Tibial nerve (tissue), 4 donors: ENCODE measurements around the gene ACAD9. TPM values are rescaled to one million over a fixed set of nuclear protein-coding genes. Genes with fewer than 3 reads are reported as not detected.
"Not testable (repeated sequence)": the region's sequence is repeated elsewhere in the genome, so short reads cannot be mapped to it uniquely, and the experiment has no call there.

Source experiments
- DNase-seq, 2 donors: peaks; one replicate each; pipeline ENCODE4 v3.0.0-alpha.2; 2019; ENCODE audit warnings: low spot score in 2 of 2
- H3K27ac ChIP-seq, 4 donors: fragments of 200-600 bp; sonication (generic) in 3 of 4; one replicate each; pipeline ENCODE4 v1.5.1; 2017 to 2019; ENCODE audit warnings: mild to moderate bottlenecking in 1 of 4
- H3K27me3 ChIP-seq, 2 donors: fragments of 200-600 bp; sonication (generic) in 1 of 2; one replicate each; pipeline versions ENCODE4 v1.5.1 to v1.6.0; 2017 to 2019
- H3K36me3 ChIP-seq, 3 donors: fragments of 200-600 bp; sonication (generic); one replicate each; pipeline ENCODE4 v1.5.1; 2018 to 2019
- H3K4me1 ChIP-seq, 4 donors: fragments of 200-600 bp; sonication (generic) in 3 of 4; one replicate each; pipeline ENCODE4 v1.5.1; 2017 to 2019
- H3K4me3 ChIP-seq, 4 donors: fragments of 200-600 bp; sonication (generic) in 3 of 4; one replicate each; pipeline ENCODE4 v1.5.1; 2017 to 2019; ENCODE audit warnings: mild to moderate bottlenecking in 1 of 4, moderate library complexity in 1 of 4
- H3K9me3 ChIP-seq, 4 donors: fragments of 200-600 bp; sonication (generic) in 3 of 4; one replicate each; pipeline ENCODE4 v1.5.1; 2017 to 2019
- EP300 ChIP-seq, 2 donors: sonication (generic); formaldehyde crosslinking; IDR thresholded peaks; one replicate each; pipeline ENCODE4 v1.6.1; 2017; ENCODE audit warnings: antibody characterized with exemption in 2 of 2, mild to moderate bottlenecking in 1 of 2
- POLR2A ChIP-seq, 2 donors: fragments of 450-650 bp; IDR thresholded peaks; one replicate each; pipeline ENCODE4 v1.6.1; 2017; ENCODE audit warnings: antibody characterized with exemption in 2 of 2, mild to moderate bottlenecking in 2 of 2, moderate library complexity in 2 of 2
- WGBS, 2 donors: methylation state at CpG; one replicate each; pipeline ENCODE4 v1.1.5; 2018; 5-methylcytosine and 5-hydroxymethylcytosine counted together
- total RNA-seq, 4 donors: library from RNA; depleted of rRNA; stranded (reverse); fragments of >200 nt; gene quantifications; one replicate each; pipeline ENCODE4 v1.1.0, GENCODE V29; 2016
- TF ChIP-seq, protein P1 (sequence below), 5 experiments: fragments of 200-600 bp in 3 of 5; fragments of 450-650 bp in 2 of 5; sonication (generic) in 3 of 5; IDR thresholded peaks; one replicate each; pipeline ENCODE4 v1.5.1; 2016 to 2019; ENCODE audit warnings: antibody characterized with exemption in 5 of 5, mild to moderate bottlenecking in 3 of 5, moderate library complexity in 2 of 5

The ACAD9 gene
- total RNA-seq, 4 donors from 2014 or later = 49.6 to 81.9 (median 63.7) TPM

DNA sequence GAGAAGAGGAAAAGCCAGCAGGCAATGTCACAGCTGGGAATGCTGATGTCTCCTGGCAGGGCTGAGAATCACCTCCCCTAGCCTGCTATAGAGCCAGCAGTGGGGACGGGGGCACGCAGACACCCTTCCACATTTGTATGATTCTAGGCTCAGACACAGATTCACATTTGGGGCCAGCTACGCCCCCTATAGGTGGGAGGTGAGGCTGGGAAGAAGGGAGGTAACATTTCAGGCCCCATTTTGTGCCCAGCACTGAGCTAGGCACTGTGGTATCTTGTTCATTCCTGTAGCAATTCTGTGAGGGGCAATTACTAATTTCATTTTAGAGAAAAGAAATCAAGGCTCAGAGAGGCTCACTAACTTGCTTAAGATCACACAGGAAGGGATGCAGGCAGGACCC is 15.9 kb upstream of the ACAD9 start:
- H3K27me3 ChIP-seq = no peaks in the 10 kb centered on the region
- H3K4me3 ChIP-seq = no peak overlapping the region

DNA sequence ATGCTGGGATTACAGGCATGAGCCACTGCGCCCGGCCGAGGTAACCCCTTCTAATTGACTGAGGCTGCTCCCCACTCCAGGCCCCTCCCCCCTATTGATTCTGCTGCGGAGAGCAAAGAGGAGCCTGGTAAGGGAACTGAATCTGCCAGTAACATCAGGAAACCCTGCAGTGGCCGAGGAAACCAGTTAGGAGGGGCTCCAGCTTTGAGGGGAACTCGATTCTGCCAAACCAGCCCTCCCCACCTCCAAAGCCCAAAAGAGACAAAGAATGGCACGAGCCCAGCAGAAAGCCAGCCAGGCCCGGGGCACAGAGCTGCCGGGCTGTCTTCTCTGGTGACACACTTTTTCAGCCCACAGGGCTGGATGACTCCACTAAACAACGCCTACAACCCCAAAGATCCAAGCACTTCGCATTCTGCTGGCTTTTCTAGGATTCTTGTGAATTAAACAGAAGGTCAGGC is 15.0 kb upstream of the ACAD9 start:
- H3K4me3 ChIP-seq = no peak overlapping the region
- H3K36me3 ChIP-seq = peaks cover 0 to 4% (median 0%) of the 10 kb centered on the region in 3 donors
- H3K9me3 ChIP-seq = peaks cover 0 to 18% (median 2%) of the 10 kb centered on the region in 4 donors
- H3K27me3 ChIP-seq = no peaks in the 10 kb centered on the region
- peak overlapping the region in 2 of 4 donors; percentile 55 to 71 for H3K27ac ChIP-seq
- TF ChIP-seq, protein P1, sequence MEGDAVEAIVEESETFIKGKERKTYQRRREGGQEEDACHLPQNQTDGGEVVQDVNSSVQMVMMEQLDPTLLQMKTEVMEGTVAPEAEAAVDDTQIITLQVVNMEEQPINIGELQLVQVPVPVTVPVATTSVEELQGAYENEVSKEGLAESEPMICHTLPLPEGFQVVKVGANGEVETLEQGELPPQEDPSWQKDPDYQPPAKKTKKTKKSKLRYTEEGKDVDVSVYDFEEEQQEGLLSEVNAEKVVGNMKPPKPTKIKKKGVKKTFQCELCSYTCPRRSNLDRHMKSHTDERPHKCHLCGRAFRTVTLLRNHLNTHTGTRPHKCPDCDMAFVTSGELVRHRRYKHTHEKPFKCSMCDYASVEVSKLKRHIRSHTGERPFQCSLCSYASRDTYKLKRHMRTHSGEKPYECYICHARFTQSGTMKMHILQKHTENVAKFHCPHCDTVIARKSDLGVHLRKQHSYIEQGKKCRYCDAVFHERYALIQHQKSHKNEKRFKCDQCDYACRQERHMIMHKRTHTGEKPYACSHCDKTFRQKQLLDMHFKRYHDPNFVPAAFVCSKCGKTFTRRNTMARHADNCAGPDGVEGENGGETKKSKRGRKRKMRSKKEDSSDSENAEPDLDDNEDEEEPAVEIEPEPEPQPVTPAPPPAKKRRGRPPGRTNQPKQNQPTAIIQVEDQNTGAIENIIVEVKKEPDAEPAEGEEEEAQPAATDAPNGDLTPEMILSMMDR (IDR thresholded peaks at IDR 0.05) = no peak
- TF ChIP-seq POLR2A (IDR thresholded peaks at IDR 0.05) (no peak), EP300 (IDR thresholded peaks at IDR 0.05) (no peak)
- H3K4me1 ChIP-seq = peaks cover 0 to 26% (median 8%) of the 10 kb centered on the region in 4 donors
- no peak for DNase-seq
- WGBS, 2 donors = 25 to 40% methylated on average over 10 to 11 of the region's 11 CpGs

More for the DNA sequence above, 15.9 kb upstream of the ACAD9 start:
- no peak overlapping the region for H3K27ac ChIP-seq
- no peak for TF ChIP-seq POLR2A (IDR thresholded peaks at IDR 0.05)
- TF ChIP-seq, protein P1 (IDR thresholded peaks at IDR 0.05) = no peak
- TF ChIP-seq EP300 (IDR thresholded peaks at IDR 0.05) = no peak
- peaks cover 0 to 26% (median 8%) of the 10 kb centered on the region in 4 donors for H3K4me1 ChIP-seq
- DNase-seq = no peak
- H3K9me3 ChIP-seq = peaks cover 0 to 26% (median 7%) of the 10 kb centered on the region in 4 donors
- 69 to 73% methylated on average over 3 of the region's 3 CpGs for WGBS, 2 donors
- H3K36me3 ChIP-seq = peaks cover 0 to 8% (median 0%) of the 10 kb centered on the region in 3 donors

DNA sequence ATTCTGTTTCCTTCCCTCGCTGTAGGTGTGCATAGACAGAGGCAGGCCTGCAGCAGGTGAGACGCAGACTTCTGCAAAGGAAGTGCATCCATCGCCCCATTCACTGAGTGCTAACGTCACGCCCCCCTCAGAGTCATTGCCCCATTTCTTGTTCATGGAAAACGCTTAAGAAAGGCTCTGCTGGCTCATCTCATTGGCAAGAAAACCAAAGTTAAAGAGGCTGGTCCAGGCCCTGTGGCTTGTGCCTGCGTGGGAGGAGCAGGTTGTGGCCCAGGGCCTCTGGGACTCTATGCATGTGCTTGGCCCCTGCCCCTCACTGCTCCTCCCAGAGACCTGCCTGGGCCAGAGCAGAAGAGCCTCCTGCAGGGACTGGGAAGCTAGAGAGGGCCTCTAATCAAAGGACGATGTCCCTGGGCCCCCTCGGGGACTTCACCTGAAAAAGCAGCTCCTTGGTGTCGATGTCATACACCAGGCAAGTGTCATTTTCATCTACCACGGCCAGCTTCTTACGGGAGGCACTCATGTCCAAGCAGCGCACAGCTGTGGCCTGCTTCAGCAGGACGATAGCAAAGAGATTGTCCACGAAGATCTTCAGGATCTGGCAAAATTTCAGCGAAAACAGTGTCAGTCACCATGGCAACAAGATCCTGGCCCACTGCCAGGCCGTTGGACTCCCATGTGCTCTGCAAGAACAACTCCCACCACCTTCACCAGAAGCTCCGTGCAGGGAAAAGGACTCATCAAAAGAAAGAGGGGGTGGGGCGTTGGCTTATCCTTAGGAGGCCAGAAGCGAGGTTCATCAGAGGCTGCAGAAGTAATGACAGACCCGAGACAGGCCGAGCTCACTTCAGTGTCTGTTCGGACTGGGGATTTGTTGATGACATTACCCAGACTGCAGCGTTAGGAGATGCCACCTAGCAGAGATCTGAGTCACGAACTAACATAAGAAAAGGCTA is 14.3 kb upstream of the ACAD9 start:
- H3K9me3 ChIP-seq = peaks cover 0 to 10% (median 0%) of the 10 kb centered on the region in 4 donors
- H3K27me3 ChIP-seq, DNase-seq, H3K4me3 ChIP-seq, H3K36me3 ChIP-seq: not testable (repeated sequence)
- peaks cover 0 to 26% (median 8%) of the 10 kb centered on the region in 4 donors for H3K4me1 ChIP-seq
- peak overlapping the region in 2 of 4 donors; percentile 55 to 71 for H3K27ac ChIP-seq
- WGBS, 2 donors = 45 to 47% methylated on average over 17 to 19 of the region's 25 CpGs

DNA sequence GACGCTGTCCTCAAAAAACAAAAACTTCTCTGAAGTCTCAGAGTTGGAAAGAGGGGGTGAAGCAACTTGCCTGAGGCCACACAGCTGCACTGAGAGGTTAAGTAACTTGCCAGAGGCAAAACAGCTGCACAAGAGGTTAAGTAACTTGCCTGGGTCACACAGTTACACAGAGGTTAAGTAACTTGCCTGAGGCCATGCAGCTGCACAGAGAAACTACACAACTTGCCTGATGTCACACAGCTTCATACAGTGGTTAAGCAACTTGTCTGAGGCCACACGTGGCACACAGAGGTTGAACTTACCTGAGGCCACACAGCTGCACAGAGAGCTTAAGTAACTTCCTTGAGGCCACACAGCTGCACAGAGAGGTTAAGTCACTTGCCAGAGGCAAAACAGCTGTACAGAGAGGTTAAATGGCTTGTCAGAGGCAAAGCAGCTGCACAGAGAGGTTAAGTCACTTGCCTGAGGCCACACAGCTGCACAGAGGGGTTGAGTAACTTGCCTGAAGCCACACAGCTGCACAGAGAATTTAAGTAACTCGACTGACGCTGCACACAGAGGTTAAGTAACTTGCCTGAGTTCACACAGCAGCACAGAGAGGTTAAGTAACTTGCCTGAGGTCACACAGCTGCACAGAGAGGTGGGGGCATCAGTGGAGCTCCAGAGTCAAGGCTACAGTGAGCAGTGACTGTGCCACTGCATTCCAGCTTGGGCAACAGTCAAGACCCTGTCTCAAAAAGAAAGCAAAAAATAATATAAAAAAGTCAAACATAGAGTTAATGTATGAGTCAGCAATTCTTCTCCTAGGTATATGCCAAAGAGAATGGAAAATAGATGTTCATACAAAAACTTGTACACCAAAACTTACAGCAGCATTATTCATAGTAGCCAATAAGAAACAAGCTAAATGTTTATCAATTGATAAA is 12.0 kb upstream of the ACAD9 start:
- TF ChIP-seq, protein P1 (IDR thresholded peaks at IDR 0.05) = no peak
- TF ChIP-seq EP300 (IDR thresholded peaks at IDR 0.05) (no peak), POLR2A (IDR thresholded peaks at IDR 0.05) (no peak)
- Histone ChIP-seq H3K9me3 (no peaks in the 10 kb centered on the region), H3K27ac (no peak overlapping the region), H3K36me3 (no peaks in the 10 kb centered on the region), H3K27me3 (no peaks in the 10 kb centered on the region), H3K4me3 (no peak overlapping the region), H3K4me1 (peaks cover 0 to 26% (median 8%) of the 10 kb centered on the region in 4 donors)
- WGBS, 2 donors = 59 to 67% methylated on average over 4 of the region's 4 CpGs
- no peak for DNase-seq

DNA sequence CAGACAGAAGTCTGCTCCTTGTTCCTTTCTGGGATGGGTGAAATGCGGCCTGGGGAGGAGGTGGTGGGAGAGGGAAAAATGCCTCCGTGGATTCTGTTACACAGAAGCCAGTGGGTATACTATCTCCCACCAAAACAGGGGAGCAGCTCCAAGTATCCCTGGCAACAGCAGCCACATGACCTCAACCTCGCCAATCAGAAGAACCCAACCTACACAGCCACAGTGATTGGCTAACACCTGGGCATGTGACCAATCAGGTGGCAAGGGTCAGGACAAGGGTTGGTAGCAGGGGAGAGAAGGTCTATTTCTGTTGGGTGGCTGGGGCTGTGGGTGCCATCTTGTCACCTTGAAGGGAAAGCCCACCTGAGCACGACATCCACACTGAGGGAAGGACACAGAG is 9.1 kb upstream of the ACAD9 start:
- TF ChIP-seq POLR2A (IDR thresholded peaks at IDR 0.05) (no peak), EP300 (IDR thresholded peaks at IDR 0.05) (no peak)
- TF ChIP-seq, protein P1 (IDR thresholded peaks at IDR 0.05) = no peak
- Histone ChIP-seq H3K9me3 (no peaks in the 10 kb centered on the region), H3K36me3 (no peaks in the 10 kb centered on the region), H3K4me1 (peaks cover 0 to 5% (median 0%) of the 10 kb centered on the region in 4 donors), H3K27me3 (no peaks in the 10 kb centered on the region), H3K27ac (no peak overlapping the region), H3K4me3 (no peak overlapping the region)
- 90 to 94% methylated on average over 4 of the region's 4 CpGs for WGBS, 2 donors
- no peak for DNase-seq
